ENCODE measurements around the gene EARS2.

- TF ChIP-seq CTCF (IDR thresholded peaks at IDR 0.05; ENCODE audit: poor library complexity, severe bottlenecking) (no peak), POLR2AphosphoS5 (IDR thresholded peaks at IDR 0.05) (no peak), EZH2 (IDR thresholded peaks at IDR 0.05; ENCODE audit: borderline replicate concordance, insufficient read depth, low read length, poor library complexity, severe bottlenecking) (no peak)
Observed at GRCh38 chr16:23496821-23497542, 60.2 kb downstream of the EARS2 start.
